GM23338 (cell line): ENCODE measurements around the gene MYO5C. TPM values are rescaled to one million over a fixed set of nuclear protein-coding genes. Genes with fewer than 3 reads are reported as not detected.

Source experiments
- ATAC-seq: fragments of 200-7000 bp; cut with Tn5 transposase; 3 replicates; pipeline ENCODE4 v1.9.1; 2020
- DNase-seq: peaks from one replicate; pipeline ENCODE4 v3.0.0-alpha.2; 2015; ENCODE audit warnings: low spot score
- H2AFZ ChIP-seq: fragments of 200-600 bp; sonication (generic); 2 replicates; pipeline ENCODE4 v1.8.0; 2016; ENCODE audit warnings: antibody characterized with exemption, mild to moderate bottlenecking, moderate library complexity
- H3F3A ChIP-seq: fragments of 200-600 bp; sonication (generic); replicated peaks from 2 replicates; pipeline ENCODE4 v1.8.0; 2017; ENCODE audit warnings: antibody characterized with exemption, mixed run types, low read depth
- H3K27ac ChIP-seq: fragments of 200-600 bp; sonication (generic); 2 replicates; pipeline ENCODE4 v1.6.1; 2016; ENCODE audit warnings: low read depth
- H3K27me3 ChIP-seq: fragments of 200-600 bp; sonication (generic); 2 replicates; pipeline ENCODE4 v1.8.0; 2016; ENCODE audit warnings: mild to moderate bottlenecking, mixed run types, moderate library complexity; ENCODE audit not compliant: insufficient read depth
- H3K36me3 ChIP-seq: fragments of 200-600 bp; sonication (generic); 2 replicates; pipeline ENCODE4 v1.8.0; 2016; ENCODE audit warnings: mild to moderate bottlenecking; ENCODE audit not compliant: insufficient read depth
- H3K4me1 ChIP-seq: fragments of 200-600 bp; sonication (generic); 2 replicates; pipeline ENCODE4 v1.8.0; 2016; ENCODE audit warnings: mild to moderate bottlenecking, moderate library complexity; ENCODE audit not compliant: insufficient read depth
- H3K4me2 ChIP-seq: fragments of 200-600 bp; sonication (generic); 2 replicates; pipeline ENCODE4 v1.7.1; 2017; ENCODE audit warnings: mixed run types
- H3K4me3 ChIP-seq: fragments of 200-600 bp; sonication (generic); 2 replicates; pipeline ENCODE4 v1.6.1; 2016; ENCODE audit warnings: mixed run types
- H3K79me2 ChIP-seq: fragments of 200-600 bp; sonication (generic); replicated peaks from 2 replicates; pipeline ENCODE4 v1.8.0; 2017; ENCODE audit warnings: mild to moderate bottlenecking; ENCODE audit not compliant: insufficient read depth
- H3K9me2 ChIP-seq: fragments of 200-600 bp; sonication (generic); 2 replicates; pipeline ENCODE4 v1.8.0; 2017; ENCODE audit not compliant: insufficient read depth
- H4K20me1 ChIP-seq: fragments of 200-600 bp; sonication (generic); replicated peaks from 2 replicates; pipeline ENCODE4 v1.8.0; 2017; ENCODE audit warnings: mild to moderate bottlenecking; ENCODE audit not compliant: insufficient read depth
- H3K27ac Mint-ChIP-seq: 2 replicates; pipeline ENCODE4 v1.8.0; 2020; ENCODE audit warnings: inconsistent platforms, mild to moderate bottlenecking, moderate library complexity, mixed read lengths
- H3K27me3 Mint-ChIP-seq: 3 replicates; pipeline ENCODE4 v1.8.0; 2022; ENCODE audit warnings: low read depth, mild to moderate bottlenecking, moderate library complexity, mixed read lengths, inconsistent platforms; ENCODE audit not compliant: insufficient read depth, poor library complexity
- H3K36me3 Mint-ChIP-seq: 3 replicates; pipeline ENCODE4 v1.8.0; 2021; ENCODE audit warnings: low read depth, mild to moderate bottlenecking, inconsistent platforms, moderate library complexity, mixed read lengths
- H3K4me1 Mint-ChIP-seq: 3 replicates; pipeline ENCODE4 v1.8.0; 2020; ENCODE audit warnings: mild to moderate bottlenecking, inconsistent platforms, mixed read lengths
- H3K4me3 Mint-ChIP-seq: 3 replicates; pipeline ENCODE4 v1.8.0; 2021; ENCODE audit warnings: moderate library complexity, mild to moderate bottlenecking, inconsistent platforms, mixed read lengths
- H3K9me3 Mint-ChIP-seq: 3 replicates; pipeline ENCODE4 v1.8.0; 2020; ENCODE audit warnings: moderate library complexity, mild to moderate bottlenecking, inconsistent platforms, mixed read lengths
- EZH2phosphoT487 ChIP-seq: fragments of 200-600 bp; sonication (generic); IDR thresholded peaks from one replicate; pipeline ENCODE4 v1.8.1; 2018; ENCODE audit warnings: antibody characterized with exemption; ENCODE audit not compliant: unreplicated experiment
- ZNF114 ChIP-seq: fragments of 250-450 bp; sonication (Bioruptor Pico); IDR thresholded peaks from 2 replicates; pipeline ENCODE4 v1.5.0; 2020; ENCODE audit warnings: mild to moderate bottlenecking, moderate library complexity
- ZNF331 ChIP-seq: fragments of 250-450 bp; sonication (Bioruptor Pico); IDR thresholded peaks from 2 replicates; pipeline ENCODE4 v1.5.0; 2020; ENCODE audit warnings: low read depth, mild to moderate bottlenecking, moderate library complexity
- polyA plus RNA-seq: library from polyadenylated mRNA; unstranded; fragments of >200 nt; fragmentation: Nextera tagmentation; extraction: Ambion mirVana; gene quantifications from 2 replicates; pipeline ENCODE4 v1.2.1, GENCODE V29; 2016
- total RNA-seq: library from RNA; depleted of rRNA; stranded (reverse); fragments of >200 nt; shearing (Covaris generic); gene quantifications from 2 replicates; pipeline ENCODE4 v1.2.3, GENCODE V29; 2014
- TF ChIP-seq, protein P1 (sequence below): fragments of 250-450 bp; sonication (Bioruptor Pico); IDR thresholded peaks from 2 replicates; pipeline ENCODE4 v1.5.0; 2020; ENCODE audit warnings: mild to moderate bottlenecking, moderate library complexity
- TF ChIP-seq, protein P2 (sequence below): IDR thresholded peaks from one replicate; pipeline ENCODE4 v1.6.1; 2018; ENCODE audit warnings: antibody characterized with exemption; ENCODE audit not compliant: unreplicated experiment

The MYO5C gene
- total and polyA plus RNA-seq, 2 experiments from 2014 or later = 7.9 to 28.8 TPM

DNA sequence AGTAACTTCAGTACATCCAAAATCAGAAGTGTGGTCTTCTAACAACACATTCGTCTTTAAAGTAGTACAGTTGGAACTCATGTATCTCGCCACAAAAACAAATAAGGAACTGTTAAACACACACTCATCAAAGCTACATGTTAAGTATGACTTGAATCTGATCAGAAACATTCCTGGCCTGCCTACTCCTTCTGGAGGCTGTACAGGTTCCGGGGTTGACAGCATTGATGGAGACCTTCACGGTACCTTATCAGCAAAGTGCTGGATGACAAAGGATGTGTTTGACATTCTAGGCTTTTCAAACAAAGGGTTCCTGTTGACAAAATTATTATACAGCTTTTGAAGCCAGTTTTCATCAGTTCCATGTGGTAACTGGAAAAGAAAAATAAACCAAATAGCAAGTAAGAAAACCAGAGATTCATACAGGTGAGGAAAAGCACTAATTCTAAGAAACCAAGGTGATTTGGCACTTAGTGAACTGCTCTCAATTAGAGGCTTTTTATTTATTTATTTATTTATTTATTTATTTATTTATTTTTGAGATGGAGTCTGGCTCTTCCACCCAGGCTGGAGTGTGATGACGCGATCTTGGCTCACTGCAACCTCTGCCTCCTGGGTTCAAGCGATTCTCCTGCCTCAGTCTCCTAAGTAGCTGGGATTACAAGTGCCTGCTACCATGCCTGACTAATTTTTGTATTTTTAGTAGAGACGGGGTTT is 44.3 kb downstream of the MYO5C start (continued):
- TF ChIP-seq, protein P1, sequence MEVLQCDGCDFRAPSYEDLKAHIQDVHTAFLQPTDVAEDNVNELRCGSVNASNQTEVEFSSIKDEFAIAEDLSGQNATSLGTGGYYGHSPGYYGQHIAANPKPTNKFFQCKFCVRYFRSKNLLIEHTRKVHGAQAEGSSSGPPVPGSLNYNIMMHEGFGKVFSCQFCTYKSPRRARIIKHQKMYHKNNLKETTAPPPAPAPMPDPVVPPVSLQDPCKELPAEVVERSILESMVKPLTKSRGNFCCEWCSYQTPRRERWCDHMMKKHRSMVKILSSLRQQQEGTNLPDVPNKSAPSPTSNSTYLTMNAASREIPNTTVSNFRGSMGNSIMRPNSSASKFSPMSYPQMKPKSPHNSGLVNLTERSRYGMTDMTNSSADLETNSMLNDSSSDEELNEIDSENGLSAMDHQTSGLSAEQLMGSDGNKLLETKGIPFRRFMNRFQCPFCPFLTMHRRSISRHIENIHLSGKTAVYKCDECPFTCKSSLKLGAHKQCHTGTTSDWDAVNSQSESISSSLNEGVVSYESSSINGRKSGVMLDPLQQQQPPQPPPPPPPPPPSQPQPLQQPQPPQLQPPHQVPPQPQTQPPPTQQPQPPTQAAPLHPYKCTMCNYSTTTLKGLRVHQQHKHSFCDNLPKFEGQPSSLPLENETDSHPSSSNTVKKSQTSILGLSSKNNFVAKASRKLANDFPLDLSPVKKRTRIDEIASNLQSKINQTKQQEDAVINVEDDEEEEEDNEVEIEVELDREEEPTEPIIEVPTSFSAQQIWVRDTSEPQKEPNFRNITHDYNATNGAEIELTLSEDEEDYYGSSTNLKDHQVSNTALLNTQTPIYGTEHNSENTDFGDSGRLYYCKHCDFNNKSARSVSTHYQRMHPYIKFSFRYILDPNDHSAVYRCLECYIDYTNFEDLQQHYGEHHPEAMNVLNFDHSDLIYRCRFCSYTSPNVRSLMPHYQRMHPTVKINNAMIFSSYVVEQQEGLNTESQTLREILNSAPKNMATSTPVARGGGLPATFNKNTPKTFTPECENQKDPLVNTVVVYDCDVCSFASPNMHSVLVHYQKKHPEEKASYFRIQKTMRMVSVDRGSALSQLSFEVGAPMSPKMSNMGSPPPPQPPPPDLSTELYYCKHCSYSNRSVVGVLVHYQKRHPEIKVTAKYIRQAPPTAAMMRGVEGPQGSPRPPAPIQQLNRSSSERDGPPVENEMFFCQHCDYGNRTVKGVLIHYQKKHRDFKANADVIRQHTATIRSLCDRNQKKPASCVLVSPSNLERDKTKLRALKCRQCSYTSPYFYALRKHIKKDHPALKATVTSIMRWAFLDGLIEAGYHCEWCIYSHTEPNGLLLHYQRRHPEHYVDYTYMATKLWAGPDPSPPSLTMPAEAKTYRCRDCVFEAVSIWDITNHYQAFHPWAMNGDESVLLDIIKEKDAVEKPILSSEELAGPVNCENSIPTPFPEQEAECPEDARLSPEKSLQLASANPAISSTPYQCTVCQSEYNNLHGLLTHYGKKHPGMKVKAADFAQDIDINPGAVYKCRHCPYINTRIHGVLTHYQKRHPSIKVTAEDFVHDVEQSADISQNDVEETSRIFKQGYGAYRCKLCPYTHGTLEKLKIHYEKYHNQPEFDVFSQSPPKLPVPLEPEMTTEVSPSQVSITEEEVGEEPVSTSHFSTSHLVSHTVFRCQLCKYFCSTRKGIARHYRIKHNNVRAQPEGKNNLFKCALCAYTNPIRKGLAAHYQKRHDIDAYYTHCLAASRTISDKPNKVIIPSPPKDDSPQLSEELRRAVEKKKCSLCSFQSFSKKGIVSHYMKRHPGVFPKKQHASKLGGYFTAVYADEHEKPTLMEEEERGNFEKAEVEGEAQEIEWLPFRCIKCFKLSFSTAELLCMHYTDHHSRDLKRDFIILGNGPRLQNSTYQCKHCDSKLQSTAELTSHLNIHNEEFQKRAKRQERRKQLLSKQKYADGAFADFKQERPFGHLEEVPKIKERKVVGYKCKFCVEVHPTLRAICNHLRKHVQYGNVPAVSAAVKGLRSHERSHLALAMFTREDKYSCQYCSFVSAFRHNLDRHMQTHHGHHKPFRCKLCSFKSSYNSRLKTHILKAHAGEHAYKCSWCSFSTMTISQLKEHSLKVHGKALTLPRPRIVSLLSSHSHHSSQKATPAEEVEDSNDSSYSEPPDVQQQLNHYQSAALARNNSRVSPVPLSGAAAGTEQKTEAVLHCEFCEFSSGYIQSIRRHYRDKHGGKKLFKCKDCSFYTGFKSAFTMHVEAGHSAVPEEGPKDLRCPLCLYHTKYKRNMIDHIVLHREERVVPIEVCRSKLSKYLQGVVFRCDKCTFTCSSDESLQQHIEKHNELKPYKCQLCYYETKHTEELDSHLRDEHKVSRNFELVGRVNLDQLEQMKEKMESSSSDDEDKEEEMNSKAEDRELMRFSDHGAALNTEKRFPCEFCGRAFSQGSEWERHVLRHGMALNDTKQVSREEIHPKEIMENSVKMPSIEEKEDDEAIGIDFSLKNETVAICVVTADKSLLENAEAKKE (CRISPR knock-in tag) = no peak
- TF ChIP-seq ZNF114 (CRISPR knock-in tag) (no peak), ZNF331 (no peak)

DNA sequence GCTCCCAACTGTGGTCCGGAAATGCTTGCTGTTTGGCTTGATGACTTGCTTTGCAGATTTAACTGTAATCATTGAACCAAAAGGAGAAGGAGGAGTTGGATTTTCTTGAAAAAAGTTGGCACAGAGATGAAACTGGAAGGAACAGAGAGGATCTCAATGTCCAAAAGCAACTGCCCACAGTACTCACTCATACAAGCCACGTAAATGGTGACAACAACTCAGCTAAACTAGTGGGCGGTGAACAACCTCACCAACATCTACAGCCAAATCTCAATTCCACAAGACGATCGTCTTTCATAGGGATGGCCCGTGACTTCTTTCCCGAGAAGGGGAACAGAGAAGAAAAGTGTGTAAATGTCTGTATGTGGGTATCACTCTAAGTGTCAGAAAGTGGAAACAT is 48.1 kb downstream of the MYO5C start:
- H3K27ac Mint-ChIP-seq = no peak overlapping the region
- H2AFZ ChIP-seq = no peak overlapping the region
- TF ChIP-seq EZH2phosphoT487 = no peak
- TF ChIP-seq ZNF114 (CRISPR knock-in tag) = no peak
- TF ChIP-seq, protein P1 (CRISPR knock-in tag) = no peak
- TF ChIP-seq, protein P2, sequence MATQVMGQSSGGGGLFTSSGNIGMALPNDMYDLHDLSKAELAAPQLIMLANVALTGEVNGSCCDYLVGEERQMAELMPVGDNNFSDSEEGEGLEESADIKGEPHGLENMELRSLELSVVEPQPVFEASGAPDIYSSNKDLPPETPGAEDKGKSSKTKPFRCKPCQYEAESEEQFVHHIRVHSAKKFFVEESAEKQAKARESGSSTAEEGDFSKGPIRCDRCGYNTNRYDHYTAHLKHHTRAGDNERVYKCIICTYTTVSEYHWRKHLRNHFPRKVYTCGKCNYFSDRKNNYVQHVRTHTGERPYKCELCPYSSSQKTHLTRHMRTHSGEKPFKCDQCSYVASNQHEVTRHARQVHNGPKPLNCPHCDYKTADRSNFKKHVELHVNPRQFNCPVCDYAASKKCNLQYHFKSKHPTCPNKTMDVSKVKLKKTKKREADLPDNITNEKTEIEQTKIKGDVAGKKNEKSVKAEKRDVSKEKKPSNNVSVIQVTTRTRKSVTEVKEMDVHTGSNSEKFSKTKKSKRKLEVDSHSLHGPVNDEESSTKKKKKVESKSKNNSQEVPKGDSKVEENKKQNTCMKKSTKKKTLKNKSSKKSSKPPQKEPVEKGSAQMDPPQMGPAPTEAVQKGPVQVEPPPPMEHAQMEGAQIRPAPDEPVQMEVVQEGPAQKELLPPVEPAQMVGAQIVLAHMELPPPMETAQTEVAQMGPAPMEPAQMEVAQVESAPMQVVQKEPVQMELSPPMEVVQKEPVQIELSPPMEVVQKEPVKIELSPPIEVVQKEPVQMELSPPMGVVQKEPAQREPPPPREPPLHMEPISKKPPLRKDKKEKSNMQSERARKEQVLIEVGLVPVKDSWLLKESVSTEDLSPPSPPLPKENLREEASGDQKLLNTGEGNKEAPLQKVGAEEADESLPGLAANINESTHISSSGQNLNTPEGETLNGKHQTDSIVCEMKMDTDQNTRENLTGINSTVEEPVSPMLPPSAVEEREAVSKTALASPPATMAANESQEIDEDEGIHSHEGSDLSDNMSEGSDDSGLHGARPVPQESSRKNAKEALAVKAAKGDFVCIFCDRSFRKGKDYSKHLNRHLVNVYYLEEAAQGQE = no peak

More for the DNA sequence above, 48.1 kb downstream of the MYO5C start:
- H3K4me1 Mint-ChIP-seq = no peaks in the 10 kb centered on the region
- Histone ChIP-seq H3K36me3 (peaks cover 12% of the 10 kb centered on the region; the same call in 1 of the 2 replicates), H3F3A (no peaks in the 10 kb centered on the region), H3K27me3 (no peaks in the 10 kb centered on the region), H3K4me3 (no peak overlapping the region), H3K4me1 (no peaks in the 10 kb centered on the region), H3K4me2 (no peak overlapping the region), H3K27ac (no peak overlapping the region), H3K9me2 (no peaks in the 10 kb centered on the region), H3K79me2 (no peaks in the 10 kb centered on the region), H4K20me1 (no peaks in the 10 kb centered on the region)
- no peaks in the 10 kb centered on the region for H3K9me3 Mint-ChIP-seq
- peaks cover 60% of the 10 kb centered on the region for H3K36me3 Mint-ChIP-seq
- DNase-seq (no peak), ATAC-seq (no peak)
- no peak overlapping the region for H3K4me3 Mint-ChIP-seq
- no peaks in the 10 kb centered on the region for H3K27me3 Mint-ChIP-seq
